ENCODE data around the gene ODAD4.

ODAD4 gene

GRCh38 chr17:41956522-41956921 is 26.1 kb downstream of the ODAD4 start:
- H3K27ac Mint-ChIP-seq = no peak overlapping the region
- ATAC-seq = no peak
- no peaks in the 10 kb centered on the region for H3K27me3 Mint-ChIP-seq

GRCh38 chr17:41957031-41957868 is 26.8 kb downstream of the ODAD4 start:
- ATAC-seq (no peak), DNase-seq (no peak)
- Mint-ChIP-seq H3K9me3 (no peaks in the 10 kb centered on the region), H3K27me3 (no peaks in the 10 kb centered on the region), H3K27ac (no peak overlapping the region), H3K4me3 (no peak overlapping the region), H3K4me1 (no peaks in the 10 kb centered on the region)

More at GRCh38 chr17:41956522-41956921, 26.1 kb downstream of the ODAD4 start:
- Mint-ChIP-seq H3K9me3 (no peaks in the 10 kb centered on the region), H3K4me3 (no peak overlapping the region), H3K4me1 (no peaks in the 10 kb centered on the region)
- DNase-seq = no peak

GRCh38 chr17:41957869-41958439 is 27.5 kb downstream of the ODAD4 start:
- peaks cover 4% of the 10 kb centered on the region for H3K4me1 Mint-ChIP-seq
- H3K9me3 Mint-ChIP-seq = no peaks in the 10 kb centered on the region
- DNase-seq (no peak), ATAC-seq (no peak)
- H3K27ac Mint-ChIP-seq = peak overlapping the region in 1 of 2 donors; percentile 34
- no peak overlapping the region for H3K4me3 Mint-ChIP-seq
- H3K27me3 Mint-ChIP-seq = no peaks in the 10 kb centered on the region

- no peak overlapping the region for H3K27ac Mint-ChIP-seq
- DNase-seq (no peak), ATAC-seq (no peak)
- no peaks in the 10 kb centered on the region for H3K9me3 Mint-ChIP-seq
- no peak overlapping the region for H3K4me3 Mint-ChIP-seq
- no peaks in the 10 kb centered on the region for H3K27me3 Mint-ChIP-seq
- peaks cover 5% of the 10 kb centered on the region for H3K4me1 Mint-ChIP-seq
These were observed 28.6 kb downstream of the ODAD4 start for GRCh38 chr17:41959030-41959335.

GRCh38 chr17:41959336-41960095 is 29.1 kb downstream of the ODAD4 start:
- no peaks in the 10 kb centered on the region for H3K27me3 Mint-ChIP-seq
- peaks cover 5% of the 10 kb centered on the region for H3K4me1 Mint-ChIP-seq
- no peaks in the 10 kb centered on the region for H3K9me3 Mint-ChIP-seq
- ATAC-seq (no peak), DNase-seq (no peak)
- H3K27ac Mint-ChIP-seq = no peak overlapping the region
- no peak overlapping the region for H3K4me3 Mint-ChIP-seq

- no peak for ATAC-seq
- no peak overlapping the region for H3K27ac Mint-ChIP-seq
- no peak overlapping the region for H3K4me3 Mint-ChIP-seq
These were observed 31.7 kb downstream of the ODAD4 start for GRCh38 chr17:41962111-41962510.

GRCh38 chr17:41962768-41963434 is 32.5 kb downstream of the ODAD4 start:
- Mint-ChIP-seq H3K27me3 (no peaks in the 10 kb centered on the region), H3K4me1 (peaks cover 29% of the 10 kb centered on the region), H3K9me3 (no peaks in the 10 kb centered on the region), H3K4me3 (no peak overlapping the region), H3K27ac (peak overlapping the region in 1 of 2 donors; percentile 64)
- DNase-seq = peak; percentile 68 to 72
- peak; percentile 28 for ATAC-seq

More at GRCh38 chr17:41962111-41962510, 31.7 kb downstream of the ODAD4 start:
- no peak for DNase-seq
- no peaks in the 10 kb centered on the region for H3K9me3 Mint-ChIP-seq
- H3K27me3 Mint-ChIP-seq = no peaks in the 10 kb centered on the region
- H3K4me1 Mint-ChIP-seq = peaks cover 21% of the 10 kb centered on the region

GRCh38 chr17:41965694-41966462 is 35.5 kb downstream of the ODAD4 start:
- DNase-seq (peak; percentile 49 to 70), ATAC-seq (peak; percentile 61)
- H3K9me3 Mint-ChIP-seq = no peaks in the 10 kb centered on the region
- H3K27ac Mint-ChIP-seq = peak overlapping the region; percentile 41 to 72
- no peaks in the 10 kb centered on the region for H3K27me3 Mint-ChIP-seq
- peaks cover 57% of the 10 kb centered on the region for H3K4me1 Mint-ChIP-seq
- H3K4me3 Mint-ChIP-seq = peak overlapping the region; percentile 83 to 91

- H3K4me1 Mint-ChIP-seq = peaks cover 63% of the 10 kb centered on the region
- peak; percentile 87 for ATAC-seq
These were observed 36.2 kb downstream of the ODAD4 start, which contains the start of gene CNP for GRCh38 chr17:41966463-41967140. CNP (plus strand) TSS chr17:41966795; CDS start chr17:41966885, 90 bp downstream.

GRCh38 chr17:41967141-41967920 is 36.9 kb downstream of the ODAD4 start:
- peak overlapping the region; percentile 83 to 91 for H3K4me3 Mint-ChIP-seq
- H3K9me3 Mint-ChIP-seq = no peaks in the 10 kb centered on the region
- H3K27me3 Mint-ChIP-seq = no peaks in the 10 kb centered on the region
- ATAC-seq = peak; percentile 28
- peak in 1 of 2 donors; percentile 50 for DNase-seq
- peak overlapping the region; percentile 76 to 92 for H3K27ac Mint-ChIP-seq
- peaks cover 65% of the 10 kb centered on the region for H3K4me1 Mint-ChIP-seq

More at GRCh38 chr17:41966463-41967140, 36.2 kb downstream of the ODAD4 start, which contains the start of gene CNP:
- Mint-ChIP-seq H3K27me3 (no peaks in the 10 kb centered on the region), H3K27ac (peak within 1 kb of the TSS; percentile 76 to 92), H3K4me3 (peak within 1 kb of the TSS; percentile 83 to 91), H3K9me3 (no peaks in the 10 kb centered on the region)
- peak; percentile 89 for DNase-seq

GRCh38 chr17:41967921-41968578 is 37.6 kb downstream of the ODAD4 start:
- no peak for ATAC-seq
- Mint-ChIP-seq H3K4me1 (peaks cover 65% of the 10 kb centered on the region), H3K4me3 (peak overlapping the region; percentile 83 to 91), H3K27me3 (no peaks in the 10 kb centered on the region), H3K27ac (peak overlapping the region; percentile 9 to 56), H3K9me3 (no peaks in the 10 kb centered on the region)
- DNase-seq = no peak

GRCh38 chr17:41968676-41969075 is 38.3 kb downstream of the ODAD4 start:
- peaks cover 65% of the 10 kb centered on the region for H3K4me1 Mint-ChIP-seq

GRCh38 chr17:41970901-41971331 is 40.5 kb downstream of the ODAD4 start:
- ATAC-seq (no peak), DNase-seq (no peak)
- Mint-ChIP-seq H3K4me1 (peaks cover 53% of the 10 kb centered on the region), H3K9me3 (no peaks in the 10 kb centered on the region), H3K4me3 (no peak overlapping the region), H3K27ac (no peak overlapping the region), H3K27me3 (no peaks in the 10 kb centered on the region)

More at GRCh38 chr17:41968676-41969075, 38.3 kb downstream of the ODAD4 start:
- Mint-ChIP-seq H3K4me3 (peak overlapping the region in 1 of 2 donors; percentile 83), H3K27me3 (no peaks in the 10 kb centered on the region), H3K9me3 (no peaks in the 10 kb centered on the region), H3K27ac (peak overlapping the region in 1 of 2 donors; percentile 56)
- ATAC-seq (no peak), DNase-seq (no peak)
